ENCODE results near the gene EPS8L1.

EPS8L1 gene

DNA sequence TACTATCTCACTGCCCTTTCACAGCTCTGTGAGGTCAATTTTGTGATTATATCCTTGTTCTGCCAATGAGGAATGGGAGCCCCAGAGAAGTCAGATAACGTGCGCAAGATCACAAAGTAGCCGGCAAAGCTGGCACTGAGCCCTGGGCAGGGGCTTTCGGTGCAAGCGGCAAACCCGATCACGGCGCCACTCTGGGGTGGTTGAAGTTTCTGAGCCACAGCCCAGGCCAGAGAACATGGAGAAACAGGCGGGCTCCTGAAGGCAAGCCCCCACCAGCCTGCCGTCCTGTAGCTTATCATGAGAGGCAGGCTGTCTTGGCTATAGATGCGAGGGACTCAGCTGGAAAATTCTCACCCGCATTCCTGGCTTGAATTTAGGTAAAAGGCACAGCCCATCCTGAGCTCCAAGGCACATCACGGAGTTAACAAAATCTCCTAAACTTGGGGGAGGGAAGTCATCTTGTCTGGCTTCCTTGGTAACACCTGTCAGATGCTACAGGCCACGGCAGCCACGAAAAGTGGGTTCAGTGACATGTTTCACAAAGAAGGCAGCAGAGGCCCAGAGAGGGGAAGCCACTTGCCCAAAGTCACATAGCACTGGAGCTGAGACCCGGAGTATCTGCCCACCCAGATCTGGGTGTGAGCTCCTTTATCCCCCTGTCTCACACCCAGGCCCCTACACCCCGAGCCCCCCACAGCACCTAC, 60.9 kb downstream of the EPS8L1 start:
- no peak for TF ChIP-seq CTCF (IDR thresholded peaks at IDR 0.05; ENCODE audit: insufficient read depth, low read depth, low read length, missing control alignments)
- no peak overlapping the region for H3K4me3 ChIP-seq (ENCODE audit: low read length)
- DNase-seq (ENCODE audit: low read depth): no peak
